Fibroblast of villous mesenchyme (primary cell): ENCODE measurements around the gene RAB11FIP5. TPM values are rescaled to one million over a fixed set of nuclear protein-coding genes. Genes with fewer than 3 reads are reported as not detected.

Experiments
- DNase-seq: peaks from one replicate; pipeline ENCODE4 v3.0.0-alpha.2; 2010; ENCODE audit warnings: low read depth
- H3K4me3 ChIP-seq: 2 replicates; pipeline ENCODE4 v1.5.1; 2011; ENCODE audit warnings: low read depth, mild to moderate bottlenecking, low read length
- total RNA-seq: library from RNA; depleted of rRNA; stranded (reverse); fragments of >200 nt; gene quantifications from 2 replicates; pipeline ENCODE4 v1.2.3, GENCODE V29; 2012
- TF ChIP-seq, protein P1 (sequence below): IDR thresholded peaks from 2 replicates; pipeline ENCODE4 v1.5.1; 2012; ENCODE audit warnings: low read depth, mild to moderate bottlenecking, low read length; ENCODE audit not compliant: insufficient read depth

Gene RAB11FIP5
- total RNA-seq, 1 donor: 31.5 TPM

DNA sequence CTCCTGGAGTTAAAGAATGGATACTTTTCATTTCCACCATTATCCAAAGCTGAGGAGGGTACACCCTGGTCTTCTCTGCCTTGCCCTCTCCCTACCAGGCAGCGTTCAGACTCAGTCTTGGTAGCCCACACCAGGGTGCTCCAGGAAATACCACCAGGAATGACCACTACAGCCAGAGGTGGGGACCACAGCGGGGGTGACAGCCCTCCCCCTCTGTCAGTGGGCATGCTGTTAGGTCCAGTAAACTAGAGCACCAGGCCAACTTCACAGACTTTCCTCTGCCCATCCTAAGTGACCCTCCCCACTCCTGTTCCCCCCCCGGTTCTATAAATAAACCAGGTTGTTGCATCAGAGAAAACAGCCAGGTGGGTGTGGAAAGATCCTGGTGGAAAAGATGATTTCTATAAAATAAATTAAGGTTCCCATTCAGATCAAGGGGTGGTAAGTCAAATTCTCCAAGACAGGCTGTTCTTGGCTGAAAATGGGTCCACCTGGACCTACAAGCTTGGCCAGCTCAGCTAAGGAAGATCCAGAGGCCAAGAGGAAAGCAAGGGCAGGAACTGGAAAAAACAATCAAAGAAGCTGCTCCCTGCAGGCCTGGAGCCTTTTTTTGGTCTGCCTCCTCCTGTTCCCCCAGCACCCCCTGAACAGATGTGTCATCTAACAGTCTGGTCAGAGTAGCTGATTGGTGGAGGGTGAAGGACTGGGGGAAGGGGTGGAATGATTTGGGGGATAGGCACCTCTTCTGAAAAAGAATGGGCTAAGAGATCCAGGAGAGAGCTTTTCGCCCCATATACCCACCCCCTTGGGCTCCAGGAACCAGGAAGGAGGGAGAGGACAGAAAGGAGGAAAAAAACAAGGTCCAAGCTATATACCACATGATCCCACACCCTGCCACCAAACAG, 2.3 kb downstream of the RAB11FIP5 start:
- TF ChIP-seq, protein P1, sequence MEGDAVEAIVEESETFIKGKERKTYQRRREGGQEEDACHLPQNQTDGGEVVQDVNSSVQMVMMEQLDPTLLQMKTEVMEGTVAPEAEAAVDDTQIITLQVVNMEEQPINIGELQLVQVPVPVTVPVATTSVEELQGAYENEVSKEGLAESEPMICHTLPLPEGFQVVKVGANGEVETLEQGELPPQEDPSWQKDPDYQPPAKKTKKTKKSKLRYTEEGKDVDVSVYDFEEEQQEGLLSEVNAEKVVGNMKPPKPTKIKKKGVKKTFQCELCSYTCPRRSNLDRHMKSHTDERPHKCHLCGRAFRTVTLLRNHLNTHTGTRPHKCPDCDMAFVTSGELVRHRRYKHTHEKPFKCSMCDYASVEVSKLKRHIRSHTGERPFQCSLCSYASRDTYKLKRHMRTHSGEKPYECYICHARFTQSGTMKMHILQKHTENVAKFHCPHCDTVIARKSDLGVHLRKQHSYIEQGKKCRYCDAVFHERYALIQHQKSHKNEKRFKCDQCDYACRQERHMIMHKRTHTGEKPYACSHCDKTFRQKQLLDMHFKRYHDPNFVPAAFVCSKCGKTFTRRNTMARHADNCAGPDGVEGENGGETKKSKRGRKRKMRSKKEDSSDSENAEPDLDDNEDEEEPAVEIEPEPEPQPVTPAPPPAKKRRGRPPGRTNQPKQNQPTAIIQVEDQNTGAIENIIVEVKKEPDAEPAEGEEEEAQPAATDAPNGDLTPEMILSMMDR: no peak
- peak overlapping the region; percentile 74 for H3K4me3 ChIP-seq
- DNase-seq: no peak

DNA sequence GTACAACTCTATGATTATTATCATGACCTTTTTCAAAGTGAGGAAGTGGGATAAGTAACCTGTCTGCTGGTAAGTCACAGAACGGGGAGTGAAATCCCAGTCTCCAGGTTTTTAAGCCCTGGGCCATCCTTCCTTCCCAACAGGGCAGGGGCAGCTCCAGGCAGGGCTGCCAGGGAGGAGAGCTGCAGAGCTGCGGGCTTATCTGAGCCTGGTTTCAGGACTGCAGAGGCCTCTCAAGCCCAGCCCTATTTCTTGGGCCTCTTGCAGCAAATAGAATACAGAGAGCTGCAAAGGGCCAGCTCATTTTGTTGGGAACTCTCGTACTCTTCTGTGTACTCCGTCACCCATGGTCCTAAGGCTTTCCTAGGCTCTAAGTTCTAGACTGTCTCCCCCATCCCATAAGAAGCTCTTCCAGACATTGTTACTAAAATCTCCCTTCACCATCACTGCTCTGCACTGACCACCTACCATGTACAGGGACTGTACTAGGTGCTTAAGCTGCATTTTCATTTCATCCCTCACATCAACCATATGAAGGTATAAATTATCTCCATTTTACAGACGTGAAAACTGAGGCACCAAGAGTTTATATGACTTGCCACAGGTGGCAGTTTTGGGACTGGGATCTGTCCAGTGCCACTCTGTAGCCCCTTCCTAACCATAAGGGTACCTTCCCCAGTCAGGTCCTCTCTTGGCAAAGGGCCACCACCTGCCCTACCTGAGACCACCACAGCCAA, 3.1 kb downstream of the RAB11FIP5 start:
- H3K4me3 ChIP-seq: no peak overlapping the region

DNA sequence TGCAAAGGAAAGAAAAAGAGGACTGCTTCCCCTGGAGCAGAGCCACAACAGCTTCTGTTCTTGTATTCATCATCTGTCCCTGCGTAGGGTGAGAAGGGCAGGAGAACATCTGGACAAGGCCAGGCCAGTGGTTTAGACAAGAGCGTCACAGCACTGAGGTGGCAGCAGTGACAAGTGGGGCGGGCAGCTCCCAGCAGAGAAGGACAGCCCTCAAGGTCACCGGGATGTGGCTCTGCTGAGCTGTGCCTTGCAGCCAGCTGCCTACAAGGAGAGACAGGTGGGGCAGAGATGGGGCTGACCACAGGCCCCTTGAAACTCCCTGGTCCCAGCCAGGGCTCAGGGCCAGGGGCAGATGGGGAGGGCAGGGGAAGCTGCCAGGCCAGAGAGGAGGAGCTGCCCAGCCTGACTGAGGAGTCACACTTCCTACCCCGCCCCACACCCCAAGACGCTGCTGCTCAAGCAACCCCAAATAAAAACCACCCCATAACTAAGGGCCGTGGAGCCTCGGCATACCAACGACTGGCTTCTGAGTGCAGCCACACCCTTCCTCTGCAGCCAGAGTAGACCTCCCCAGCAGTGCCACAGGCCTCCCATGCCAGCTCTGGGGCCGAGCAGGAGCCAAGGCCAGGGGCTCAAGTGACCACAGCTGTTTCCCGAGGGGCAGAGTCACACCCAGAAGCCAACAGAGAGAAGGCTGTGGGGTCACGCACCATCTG, 5.4 kb downstream of the RAB11FIP5 start:
- DNase-seq: peak; percentile 30
- no peak overlapping the region for H3K4me3 ChIP-seq
- TF ChIP-seq, protein P1: no peak

More for the DNA sequence above, 3.1 kb downstream of the RAB11FIP5 start:
- TF ChIP-seq, protein P1: no peak
- no peak for DNase-seq

DNA sequence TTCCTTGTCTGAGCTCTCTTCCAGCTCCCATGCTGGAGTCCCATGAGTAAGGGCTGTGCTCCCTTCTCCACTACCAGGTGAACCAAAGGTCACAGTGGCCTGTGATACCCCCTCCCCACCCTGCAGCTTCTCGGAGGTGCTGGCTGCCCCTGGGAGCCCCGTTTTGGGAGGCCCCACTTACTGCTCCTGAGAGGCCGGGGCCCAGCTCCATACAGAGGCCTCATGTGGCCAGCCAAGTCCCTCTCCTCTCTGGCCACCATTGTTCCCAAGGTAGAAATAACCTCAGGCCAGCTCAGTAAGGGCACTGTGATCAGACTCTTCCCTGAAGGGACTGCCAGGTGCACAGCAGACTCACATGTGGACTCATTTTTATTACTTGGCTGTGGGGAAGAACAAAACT, 6.0 kb downstream of the RAB11FIP5 start:
- no peak overlapping the region for H3K4me3 ChIP-seq
- TF ChIP-seq, protein P1: no peak
- no peak for DNase-seq

DNA sequence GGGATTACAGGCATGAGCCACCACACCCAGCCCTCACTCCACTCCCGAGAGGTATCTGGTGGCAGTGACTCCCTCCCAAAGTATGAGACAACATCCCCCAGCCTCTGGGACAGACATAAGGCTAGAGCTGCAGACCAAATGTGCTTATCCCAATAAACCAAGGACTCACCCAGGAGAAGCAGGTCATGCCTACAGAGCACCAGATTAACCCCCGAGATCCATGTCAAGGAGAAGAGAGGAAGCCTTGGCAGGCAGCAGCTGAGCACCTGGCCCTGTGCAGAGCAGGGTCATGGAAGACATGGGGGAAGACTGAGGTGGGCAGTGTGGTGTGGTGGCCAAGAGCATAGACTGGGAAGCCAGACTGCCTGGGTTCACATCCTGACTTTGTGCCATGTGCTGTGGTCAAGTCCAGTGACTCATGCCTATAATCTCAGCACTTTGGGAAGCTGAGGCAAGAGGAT, 7.2 kb downstream of the RAB11FIP5 start:
- TF ChIP-seq, protein P1: no peak
- no peak for DNase-seq
- no peak overlapping the region for H3K4me3 ChIP-seq

DNA sequence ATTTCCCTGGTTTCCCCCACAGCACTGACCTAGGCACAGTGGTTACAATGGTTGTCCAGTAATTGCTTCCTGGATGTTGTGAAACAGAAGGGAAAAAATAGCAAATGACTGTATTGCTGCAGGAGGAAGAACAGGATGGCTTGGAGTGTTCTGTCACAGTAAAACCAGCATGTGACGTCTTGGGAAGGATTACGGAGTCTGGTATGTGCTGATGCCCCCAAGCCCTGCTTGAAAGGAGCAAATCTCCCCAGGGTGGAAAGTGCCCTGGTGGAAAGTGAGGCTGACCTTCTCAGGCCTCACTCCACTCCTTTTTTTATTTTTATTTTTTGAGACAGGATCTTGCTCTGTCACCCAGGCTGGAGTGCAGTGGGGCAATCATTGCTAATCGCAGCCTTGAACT, 7.8 kb downstream of the RAB11FIP5 start:
- DNase-seq: no peak
- TF ChIP-seq, protein P1: no peak
- H3K4me3 ChIP-seq: no peak overlapping the region
